GM18505 (cell line): ENCODE results near the gene CGNL1.

Source experiments
- ATAC-seq: cut with Tn5 transposase; IDR thresholded peaks from one replicate; pipeline ENCODE4 v1.9.1; 2021; ENCODE audit not compliant: unreplicated experiment
- POLR2A ChIP-seq: IDR thresholded peaks from 4 replicates; pipeline ENCODE4 v1.6.1; 2011; ENCODE audit warnings: borderline replicate concordance; ENCODE audit not compliant: insufficient read depth, insufficient read length; ENCODE audit errors: extremely low read depth

The CGNL1 gene

DNA sequence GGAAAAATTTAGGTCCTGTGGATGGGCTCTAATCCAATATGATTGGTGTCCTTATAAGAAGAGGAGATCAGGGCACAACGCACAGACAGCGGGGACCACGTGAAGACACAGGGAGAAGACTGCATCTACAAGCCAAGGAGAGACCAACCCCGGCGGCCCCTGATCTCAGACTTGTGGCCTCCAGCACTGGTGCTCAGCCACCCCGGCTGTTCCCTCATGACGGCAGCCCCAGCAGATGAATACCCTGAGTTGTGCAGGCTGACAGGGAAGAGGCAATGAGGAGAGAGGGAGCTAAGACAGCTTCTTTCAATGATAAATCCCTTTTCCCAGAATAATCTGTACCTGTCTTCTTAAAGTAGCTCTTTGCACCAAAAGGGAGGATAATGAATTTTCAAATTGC, 33.3 kb upstream of the CGNL1 start:
- no peak for ATAC-seq
- TF ChIP-seq POLR2A = no peak

- no peak for ATAC-seq
- TF ChIP-seq POLR2A = no peak
Observed at GRCh38 chr15:57343498-57343897, 32.8 kb upstream of the CGNL1 start.

- TF ChIP-seq POLR2A = no peak
- ATAC-seq = no peak
Observed at GRCh38 chr15:57344282-57344681, 32.0 kb upstream of the CGNL1 start.

- ATAC-seq = no peak
- TF ChIP-seq POLR2A = no peak
Observed at GRCh38 chr15:57345584-57345983, 30.7 kb upstream of the CGNL1 start.

DNA sequence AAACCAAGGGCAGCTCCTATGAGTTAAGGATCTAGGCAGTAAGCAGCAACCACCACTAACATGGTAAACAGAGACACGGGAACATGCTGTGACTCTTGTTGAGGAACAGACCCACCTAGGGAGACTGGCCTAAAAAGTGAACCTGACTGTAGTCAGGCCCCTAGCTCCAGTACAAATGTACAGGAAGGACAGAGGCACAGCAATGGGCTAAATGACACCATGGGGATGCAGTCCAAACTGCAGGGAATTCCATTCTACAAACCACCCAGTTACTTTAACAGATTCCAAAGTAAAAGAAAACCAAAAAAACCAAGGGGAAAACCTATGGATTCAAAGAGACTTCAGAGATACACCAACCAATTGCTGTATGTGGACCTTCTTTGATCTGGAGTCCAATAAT, 28.2 kb upstream of the CGNL1 start:
- no peak for TF ChIP-seq POLR2A
- no peak for ATAC-seq

GRCh38 chr15:57352535-57353316, 23.6 kb upstream of the CGNL1 start:
- TF ChIP-seq POLR2A = no peak
- ATAC-seq = no peak

GRCh38 chr15:57353317-57353804, 22.9 kb upstream of the CGNL1 start:
- ATAC-seq = no peak
- TF ChIP-seq POLR2A = no peak

DNA sequence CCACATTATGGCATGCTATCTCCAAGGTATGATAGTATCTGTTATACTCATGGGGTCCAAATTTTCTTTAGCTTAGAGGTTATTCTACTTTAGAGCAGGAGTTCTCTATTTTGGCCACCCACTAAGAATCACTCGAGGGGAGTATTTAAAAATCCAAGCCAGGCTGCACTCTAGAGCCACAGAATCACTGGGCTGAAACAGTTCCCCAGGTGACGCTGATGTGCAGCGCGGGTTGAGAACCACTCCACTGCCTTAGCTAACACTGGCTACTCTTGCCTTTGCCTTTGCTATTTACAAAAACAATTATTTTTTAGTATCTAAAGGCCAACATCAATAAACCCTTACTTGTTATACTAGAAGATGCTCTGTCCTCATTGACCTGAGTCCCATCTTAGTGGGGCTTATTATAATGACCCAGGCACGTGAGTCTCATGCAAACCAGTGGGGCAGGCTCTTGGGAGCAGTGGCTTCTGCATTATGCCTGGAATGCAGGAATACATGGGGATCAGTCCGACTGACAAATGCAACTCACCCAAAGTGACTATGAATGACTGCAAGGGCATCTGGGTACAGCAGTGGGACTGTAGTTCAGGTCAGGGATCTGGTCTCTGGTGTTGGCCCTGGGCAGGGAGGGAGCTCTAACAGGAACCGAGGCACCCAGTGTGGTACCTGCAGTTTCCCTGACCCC, 21.7 kb upstream of the CGNL1 start:
- no peak for ATAC-seq
- TF ChIP-seq POLR2A = no peak

- ATAC-seq = no peak
Observed at GRCh38 chr15:57355259-57355658, 21.0 kb upstream of the CGNL1 start.

GRCh38 chr15:57356178-57356577, 20.1 kb upstream of the CGNL1 start:
- TF ChIP-seq POLR2A = no peak
- ATAC-seq = no peak

More at GRCh38 chr15:57355259-57355658, 21.0 kb upstream of the CGNL1 start:
- TF ChIP-seq POLR2A = no peak

DNA sequence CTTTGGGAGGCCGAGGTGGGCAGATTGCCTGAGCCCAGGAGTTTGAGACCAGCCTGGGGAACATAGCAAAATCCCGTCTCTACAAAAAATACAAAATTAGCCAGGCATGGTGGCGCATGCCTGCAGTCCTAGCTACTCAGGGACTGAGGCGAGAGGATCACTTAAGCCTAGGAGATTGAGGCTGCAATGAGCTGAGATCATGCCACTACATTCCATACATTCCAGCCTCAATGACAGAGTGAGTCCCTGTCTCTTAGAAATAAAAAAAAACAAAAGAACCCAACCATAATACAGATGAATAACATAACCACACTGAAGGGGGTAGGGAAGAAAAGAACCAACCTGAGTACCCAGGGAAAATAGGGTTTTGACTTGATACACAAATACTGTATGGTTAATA, 19.7 kb upstream of the CGNL1 start:
- TF ChIP-seq POLR2A = no peak
- ATAC-seq = no peak

- TF ChIP-seq POLR2A = no peak
- no peak for ATAC-seq
Observed at GRCh38 chr15:57357799-57358198, 18.5 kb upstream of the CGNL1 start.

DNA sequence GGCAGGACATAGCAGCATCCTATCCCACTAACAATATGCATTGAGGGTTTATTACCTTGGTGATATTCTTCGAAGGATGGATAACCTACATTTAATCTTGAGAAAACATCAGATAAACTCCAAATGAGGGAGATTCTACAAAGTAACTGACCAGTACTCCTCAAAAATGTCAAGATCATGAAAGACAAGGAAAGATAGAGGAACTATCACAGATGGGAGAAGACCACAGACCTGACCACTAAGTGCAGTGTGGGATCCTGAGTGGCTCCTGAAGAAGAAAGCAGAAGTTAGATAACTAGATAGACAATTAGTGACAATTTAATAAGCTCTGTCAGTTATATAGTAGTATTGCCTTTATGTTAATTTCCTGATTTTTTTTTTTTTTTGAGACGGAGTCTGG, 17.7 kb upstream of the CGNL1 start:
- no peak for TF ChIP-seq POLR2A
- no peak for ATAC-seq

- ATAC-seq = no peak
- no peak for TF ChIP-seq POLR2A
Observed at GRCh38 chr15:57363661-57364060, 12.6 kb upstream of the CGNL1 start.
